Prostate gland (tissue), 2 donors: ENCODE measurements around the gene PIGQ. TPM values are rescaled to one million over a fixed set of nuclear protein-coding genes. Genes with fewer than 3 reads are reported as not detected.

ENCODE experiments used
- DNase-seq: peaks from one replicate; pipeline ENCODE4 v3.0.0-alpha.2; 2019; ENCODE audit warnings: low spot score
- H3K27ac ChIP-seq, 2 donors: fragments of 200-600 bp; sonication (generic); 2 replicates each; pipeline ENCODE4 v1.5.1; 2017 to 2019
- H3K27me3 ChIP-seq: fragments of 200-600 bp; sonication (generic); replicated peaks from 2 replicates; pipeline ENCODE4 v1.5.1; 2019; ENCODE audit not compliant: insufficient read depth
- H3K36me3 ChIP-seq, 2 donors: fragments of 200-600 bp; sonication (generic); 1 replicate in 1 of 2; 2 replicates in 1 of 2; pipeline versions ENCODE4 v1.5.1 to v1.8.1; 2017 to 2019
- H3K4me1 ChIP-seq: fragments of 200-600 bp; sonication (generic); replicated peaks from 2 replicates; pipeline ENCODE4 v1.5.1; 2019
- H3K4me3 ChIP-seq, 2 donors: fragments of 200-600 bp; sonication (generic); 2 replicates each; pipeline ENCODE4 v1.5.1; 2017 to 2019
- H3K9me3 ChIP-seq: fragments of 200-600 bp; sonication (generic); 2 replicates; pipeline ENCODE4 v1.5.1; 2017
- POLR2A ChIP-seq: fragments of 450-650 bp; IDR thresholded peaks from one replicate; pipeline ENCODE4 v1.6.1; 2016; ENCODE audit warnings: antibody characterized with exemption, mild to moderate bottlenecking
- POLR2AphosphoS5 ChIP-seq: sonication (generic); formaldehyde crosslinking; IDR thresholded peaks from one replicate; pipeline ENCODE4 v1.6.1; 2017; ENCODE audit warnings: antibody characterized with exemption
- WGBS: methylation state at CpG from one replicate; pipeline ENCODE4 v1.1.5; 2018; 5-methylcytosine and 5-hydroxymethylcytosine counted together
- intact Hi-C: fragments of 100-400 bp; cut with DNase I; formaldehyde crosslinking; loops from one replicate; pipeline ENCODE4 v1.14.2; 2022
- total RNA-seq, 2 donors: library from RNA; depleted of rRNA; stranded (reverse); fragments of >200 nt; gene quantifications; one replicate each; pipeline ENCODE4 v1.1.0, GENCODE V29; 2016
- TF ChIP-seq, protein P1 (sequence below), 4 experiments: fragments of 200-600 bp in 2 of 4; fragments of 450-650 bp in 2 of 4; sonication (generic) in 2 of 4; IDR thresholded peaks; 1 replicate in 3 of 4; 2 replicates in 1 of 4; pipeline ENCODE4 v1.5.1; 2016 to 2019; ENCODE audit warnings: antibody characterized with exemption in 4 of 4, mild to moderate bottlenecking in 2 of 4, moderate library complexity in 2 of 4

Gene PIGQ
- total RNA-seq, 2 donors from 2014 or later = 70.1 to 85.8 TPM

DNA sequence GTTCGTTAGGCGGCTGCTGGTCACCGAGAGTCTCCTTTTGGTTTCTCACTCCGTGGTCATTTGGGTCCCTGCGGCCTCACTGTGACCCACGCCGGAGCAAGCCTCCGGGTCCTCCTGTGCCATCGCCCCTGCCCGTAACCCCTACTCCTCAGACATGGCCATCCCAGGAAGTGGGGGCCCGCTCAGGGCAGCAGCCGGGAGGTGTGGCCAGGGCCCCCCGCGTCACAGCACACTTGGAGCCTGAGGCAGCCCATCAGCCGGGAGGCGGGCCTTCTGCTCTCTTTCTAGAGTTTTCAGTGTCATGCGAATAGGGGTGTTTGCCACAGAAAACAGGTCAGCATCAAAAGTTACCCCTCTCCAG is 53.1 kb downstream of the PIGQ start:
- H3K9me3 ChIP-seq = no peaks in the 10 kb centered on the region
- H3K36me3 ChIP-seq = peaks cover 0 to 3% of the 10 kb centered on the region in 2 donors
- no peak overlapping the region for H3K4me3 ChIP-seq
- H3K4me1 ChIP-seq = peaks cover 9% of the 10 kb centered on the region
- no peaks in the 10 kb centered on the region for H3K27me3 ChIP-seq
- DNase-seq = no peak
- TF ChIP-seq POLR2AphosphoS5 (no peak), POLR2A (no peak)
- TF ChIP-seq, protein P1, sequence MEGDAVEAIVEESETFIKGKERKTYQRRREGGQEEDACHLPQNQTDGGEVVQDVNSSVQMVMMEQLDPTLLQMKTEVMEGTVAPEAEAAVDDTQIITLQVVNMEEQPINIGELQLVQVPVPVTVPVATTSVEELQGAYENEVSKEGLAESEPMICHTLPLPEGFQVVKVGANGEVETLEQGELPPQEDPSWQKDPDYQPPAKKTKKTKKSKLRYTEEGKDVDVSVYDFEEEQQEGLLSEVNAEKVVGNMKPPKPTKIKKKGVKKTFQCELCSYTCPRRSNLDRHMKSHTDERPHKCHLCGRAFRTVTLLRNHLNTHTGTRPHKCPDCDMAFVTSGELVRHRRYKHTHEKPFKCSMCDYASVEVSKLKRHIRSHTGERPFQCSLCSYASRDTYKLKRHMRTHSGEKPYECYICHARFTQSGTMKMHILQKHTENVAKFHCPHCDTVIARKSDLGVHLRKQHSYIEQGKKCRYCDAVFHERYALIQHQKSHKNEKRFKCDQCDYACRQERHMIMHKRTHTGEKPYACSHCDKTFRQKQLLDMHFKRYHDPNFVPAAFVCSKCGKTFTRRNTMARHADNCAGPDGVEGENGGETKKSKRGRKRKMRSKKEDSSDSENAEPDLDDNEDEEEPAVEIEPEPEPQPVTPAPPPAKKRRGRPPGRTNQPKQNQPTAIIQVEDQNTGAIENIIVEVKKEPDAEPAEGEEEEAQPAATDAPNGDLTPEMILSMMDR (IDR thresholded peaks at IDR 0.05) = no peak
- no peak overlapping the region for H3K27ac ChIP-seq
- 91% methylated on average over 14 of the region's 17 CpGs for WGBS
- intact Hi-C loops = no loop called here

- Histone ChIP-seq H3K4me1 (peaks cover 9% of the 10 kb centered on the region), H3K4me3 (no peak overlapping the region), H3K27ac (no peak overlapping the region), H3K36me3 (peaks cover 0 to 3% of the 10 kb centered on the region in 2 donors), H3K27me3 (no peaks in the 10 kb centered on the region), H3K9me3 (no peaks in the 10 kb centered on the region)
- WGBS = 73% methylated on average over 10 of the region's 10 CpGs
- DNase-seq = no peak
- intact Hi-C loops = no loop called here
- TF ChIP-seq POLR2AphosphoS5 = no peak
- TF ChIP-seq, protein P1 (IDR thresholded peaks at IDR 0.05) = no peak
- TF ChIP-seq POLR2A = no peak
Measured at GRCh38 chr16:624526-625070, 54.8 kb downstream of the PIGQ start.

DNA sequence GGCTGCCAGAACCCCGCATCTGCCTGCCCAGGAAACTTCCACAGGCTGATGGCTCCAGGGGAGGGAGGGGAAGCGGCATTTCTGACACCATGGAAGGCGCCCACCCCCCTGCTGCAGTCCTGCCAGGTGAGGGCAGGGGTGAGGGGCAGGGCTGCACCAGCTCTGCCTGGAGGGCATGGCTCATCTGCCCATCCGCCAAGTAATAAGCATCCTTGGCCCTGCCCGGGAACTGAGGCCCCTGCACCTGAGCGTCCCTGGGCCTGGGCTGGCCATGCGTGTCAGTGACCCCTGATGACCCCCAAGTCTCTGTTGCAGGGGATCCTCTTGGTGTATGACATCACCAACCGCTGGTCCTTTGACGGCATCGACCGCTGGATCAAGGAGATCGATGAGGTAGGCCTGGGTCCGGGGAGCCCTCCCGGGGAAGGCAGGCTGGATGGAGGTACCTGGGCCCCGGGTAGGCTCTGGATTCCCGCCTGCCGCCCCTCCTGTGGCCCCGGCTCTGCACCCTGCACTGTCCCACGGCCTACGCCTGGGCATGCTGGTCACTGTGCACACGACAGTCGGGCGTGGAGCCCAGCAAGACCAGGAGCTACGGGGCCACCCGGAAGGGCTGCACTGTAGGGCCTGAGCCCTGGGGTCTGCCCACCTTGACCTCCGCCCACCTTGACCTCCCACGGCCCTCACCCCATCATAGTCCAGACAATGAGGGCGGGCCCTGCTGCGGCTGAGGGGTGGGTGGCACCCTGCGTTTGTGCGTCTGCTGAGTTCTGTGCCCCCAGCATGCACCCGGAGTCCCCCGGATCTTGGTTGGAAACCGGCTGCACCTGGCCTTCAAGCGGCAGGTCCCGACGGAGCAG is 55.6 kb downstream of the PIGQ start:
- Histone ChIP-seq H3K27ac (no peak overlapping the region), H3K36me3 (peaks cover 0 to 3% of the 10 kb centered on the region in 2 donors), H3K27me3 (no peaks in the 10 kb centered on the region), H3K4me1 (peaks cover 9% of the 10 kb centered on the region), H3K9me3 (no peaks in the 10 kb centered on the region), H3K4me3 (no peak overlapping the region)
- 92% methylated on average over 36 of the region's 37 CpGs for WGBS
- intact Hi-C loops = no loop called here
- no peak for TF ChIP-seq POLR2AphosphoS5
- TF ChIP-seq, protein P1 (IDR thresholded peaks at IDR 0.05) = no peak
- no peak for DNase-seq

- Histone ChIP-seq H3K4me3 (no peak overlapping the region), H3K27me3 (no peaks in the 10 kb centered on the region), H3K27ac (no peak overlapping the region), H3K9me3 (no peaks in the 10 kb centered on the region), H3K36me3 (peaks cover 0 to 3% of the 10 kb centered on the region in 2 donors), H3K4me1 (peaks cover 7% of the 10 kb centered on the region)
- 96% methylated on average over 32 of the region's 35 CpGs for WGBS
- intact Hi-C loops = no loop called here
- TF ChIP-seq, protein P1 (IDR thresholded peaks at IDR 0.05) = no peak
- TF ChIP-seq POLR2A = no peak
- TF ChIP-seq POLR2AphosphoS5 = no peak
- DNase-seq = no peak
Measured at GRCh38 chr16:625977-626765, 56.4 kb downstream of the PIGQ start.
